Stimulated activated naive B cell treated with anti-CD40 and anti-IgM and Interleukin-4, amounts not matched to agents 10 μg/mL and 1 μg/mL and 100 μg/mL, for 72 hours (primary cell): ENCODE results near the gene ATXN7L3.

ENCODE experiments used
- ATAC-seq, 2 donors: fragments of 150-1000 bp; cut with Tn5 transposase; replicated peaks; 2 replicates each; pipeline ENCODE4 v1.10.0; 2021; ENCODE audit warnings: moderate library complexity in 1 of 2
- DNase-seq: peaks from one replicate; pipeline ENCODE4 v3.0.0; 2021
- H3K27ac Mint-ChIP-seq: one replicate; pipeline ENCODE4 v1.8.0; 2022; ENCODE audit warnings: mild to moderate bottlenecking, mixed read lengths
- H3K27me3 Mint-ChIP-seq, 2 donors: one replicate each; pipeline ENCODE4 v1.8.0; 2022; ENCODE audit warnings: mixed read lengths in 2 of 2
- H3K36me3 Mint-ChIP-seq, 2 donors: one replicate each; pipeline ENCODE4 v1.8.0; 2022; ENCODE audit warnings: mixed read lengths in 2 of 2, mild to moderate bottlenecking in 1 of 2
- H3K4me1 Mint-ChIP-seq, 2 donors: one replicate each; pipeline ENCODE4 v1.8.0; 2022; ENCODE audit warnings: mixed read lengths in 2 of 2, mild to moderate bottlenecking in 1 of 2
- H3K4me3 Mint-ChIP-seq, 2 donors: one replicate each; pipeline ENCODE4 v1.8.0; 2022; ENCODE audit warnings: mild to moderate bottlenecking in 2 of 2, mixed read lengths in 2 of 2, moderate library complexity in 1 of 2
- H3K9me3 Mint-ChIP-seq, 2 donors: one replicate each; pipeline ENCODE4 v1.8.0; 2022; ENCODE audit warnings: mixed read lengths in 2 of 2, mild to moderate bottlenecking in 1 of 2

Gene ATXN7L3

GRCh38 chr17:44221862-44222111 is 22.1 kb upstream of the ATXN7L3 start:
- Mint-ChIP-seq H3K27ac (peak overlapping the region; percentile 95), H3K9me3 (no peaks in the 10 kb centered on the region), H3K4me3 (peak overlapping the region; percentile 88 to 94), H3K27me3 (no peaks in the 10 kb centered on the region), H3K4me1 (peaks cover 16 to 36% of the 10 kb centered on the region in 2 donors), H3K36me3 (peaks cover 7 to 15% of the 10 kb centered on the region in 2 donors)
- DNase-seq (peak; percentile 33), ATAC-seq (no peak)

DNA sequence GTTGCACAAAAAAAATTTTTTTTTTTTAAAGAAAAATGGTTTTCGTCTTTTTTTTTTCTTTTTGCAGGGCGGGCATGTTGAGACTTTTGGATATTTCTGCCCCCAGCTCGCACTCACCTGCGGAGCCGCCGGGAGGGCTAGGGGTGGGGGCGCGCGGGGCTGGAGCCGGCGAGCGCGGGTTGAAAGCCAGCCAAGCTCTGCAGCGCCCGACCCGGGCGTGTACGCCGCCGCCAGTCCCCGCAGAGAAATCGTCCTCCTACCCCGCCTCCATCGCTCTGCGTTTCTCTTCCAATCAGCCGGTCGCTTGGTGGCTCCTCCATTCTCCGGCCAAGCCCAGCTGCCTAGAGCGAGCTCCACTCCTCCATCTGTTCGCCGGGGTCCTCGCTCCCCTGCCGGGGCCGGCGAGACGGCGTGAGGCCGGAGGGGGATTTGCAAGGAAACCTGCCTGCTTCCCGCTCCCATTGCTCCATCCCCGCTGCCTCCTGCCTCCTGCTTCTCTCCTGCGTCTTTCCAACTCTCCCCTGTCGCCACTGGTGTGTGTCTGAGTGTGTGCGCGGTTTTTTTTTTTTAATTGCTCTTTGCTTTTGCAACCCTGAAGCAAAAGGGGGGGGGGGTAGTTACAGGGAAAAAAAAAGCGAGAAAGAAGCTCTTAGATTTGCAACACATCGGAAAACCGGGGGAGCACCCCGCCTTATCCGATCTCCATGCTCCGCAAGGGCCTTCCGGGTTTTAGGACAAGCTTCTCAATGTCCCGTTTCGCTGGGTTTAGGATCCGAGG is 21.6 kb upstream of the ATXN7L3 start:
- peak; percentile 38 to 43 for ATAC-seq
- Mint-ChIP-seq H3K4me3 (peak overlapping the region; percentile 88 to 94), H3K36me3 (peaks cover 10 to 21% of the 10 kb centered on the region in 2 donors)

GRCh38 chr17:44220213-44221083 is 20.8 kb upstream of the ATXN7L3 start:
- peak; percentile 56 for DNase-seq
- Mint-ChIP-seq H3K4me1 (peaks cover 29 to 49% of the 10 kb centered on the region in 2 donors), H3K9me3 (no peaks in the 10 kb centered on the region), H3K27ac (peak overlapping the region; percentile 99), H3K4me3 (peak overlapping the region; percentile 88 to 94), H3K36me3 (peaks cover 16 to 29% of the 10 kb centered on the region in 2 donors), H3K27me3 (no peaks in the 10 kb centered on the region)
- peak; percentile 31 to 41 for ATAC-seq

More for the DNA sequence above, 21.6 kb upstream of the ATXN7L3 start:
- peak; percentile 64 for DNase-seq
- Mint-ChIP-seq H3K27me3 (no peaks in the 10 kb centered on the region), H3K9me3 (no peaks in the 10 kb centered on the region), H3K27ac (peak overlapping the region; percentile 95), H3K4me1 (peaks cover 21 to 41% of the 10 kb centered on the region in 2 donors)

DNA sequence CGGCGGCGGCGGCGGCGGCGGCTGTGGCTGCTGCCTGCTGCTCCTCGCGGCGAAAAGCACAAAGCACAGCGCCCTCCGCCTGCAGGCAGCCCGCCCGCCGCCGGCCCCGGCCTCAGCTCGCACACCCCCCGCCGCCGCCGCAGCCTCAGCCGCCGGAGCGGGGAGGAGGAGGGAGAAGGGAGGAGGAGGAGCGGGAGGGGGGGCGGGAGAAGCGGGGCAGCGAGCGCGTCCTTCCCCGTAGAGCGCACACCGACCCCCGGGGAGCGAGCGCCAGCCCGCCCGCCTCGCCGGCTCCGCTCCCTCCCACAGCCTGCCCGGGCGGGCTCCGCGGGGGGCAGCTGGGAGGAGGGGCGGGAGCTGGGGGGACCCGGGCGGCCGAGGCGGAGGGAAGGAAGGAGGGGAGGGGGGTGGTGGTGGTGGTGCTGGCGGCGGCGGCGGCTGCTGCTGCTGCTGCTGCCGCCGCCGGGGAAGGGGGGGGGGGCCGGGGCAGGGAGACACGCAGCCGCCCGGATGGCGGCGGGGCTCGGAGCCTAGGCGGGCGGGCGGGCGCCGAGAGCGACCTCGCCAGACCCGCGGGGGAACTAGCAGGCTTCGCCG is 20.0 kb upstream of the ATXN7L3 start, which contains the start of gene UBTF:
Gene UBTF (minus strand): TSS at position 60 of the 597 bp plus-strand sequence. CDS start 1,446 bp downstream, outside the sequence.
- Mint-ChIP-seq H3K4me1 (peaks cover 35 to 56% of the 10 kb centered on the region in 2 donors), H3K27ac (peak within 1 kb of the TSS; percentile 99), H3K27me3 (no peaks in the 10 kb centered on the region), H3K4me3 (peak within 1 kb of the TSS; percentile 88 to 94), H3K9me3 (no peaks in the 10 kb centered on the region), H3K36me3 (peaks cover 24 to 36% of the 10 kb centered on the region in 2 donors)
- DNase-seq, result no peak
- peak; percentile 8 to 11 for ATAC-seq

- Mint-ChIP-seq H3K4me3 (peak overlapping the region; percentile 29 to 59), H3K4me1 (peaks cover 41 to 62% of the 10 kb centered on the region in 2 donors), H3K27ac (no peak overlapping the region), H3K36me3 (peaks cover 29 to 42% of the 10 kb centered on the region in 2 donors), H3K27me3 (no peaks in the 10 kb centered on the region), H3K9me3 (no peaks in the 10 kb centered on the region)
- DNase-seq, result peak; percentile 66
- peak; percentile 32 to 49 for ATAC-seq
Measured at GRCh38 chr17:44219108-44219615, 19.5 kb upstream of the ATXN7L3 start.

GRCh38 chr17:44218344-44219107 is 18.8 kb upstream of the ATXN7L3 start:
- Mint-ChIP-seq H3K27ac (peak overlapping the region; percentile 95), H3K9me3 (no peaks in the 10 kb centered on the region), H3K36me3 (peaks cover 35 to 48% of the 10 kb centered on the region in 2 donors), H3K4me3 (peak overlapping the region; percentile 82 to 94), H3K4me1 (peaks cover 47 to 68% of the 10 kb centered on the region in 2 donors), H3K27me3 (no peaks in the 10 kb centered on the region)
- ATAC-seq, result peak; percentile 22 to 37
- peak; percentile 86 for DNase-seq

DNA sequence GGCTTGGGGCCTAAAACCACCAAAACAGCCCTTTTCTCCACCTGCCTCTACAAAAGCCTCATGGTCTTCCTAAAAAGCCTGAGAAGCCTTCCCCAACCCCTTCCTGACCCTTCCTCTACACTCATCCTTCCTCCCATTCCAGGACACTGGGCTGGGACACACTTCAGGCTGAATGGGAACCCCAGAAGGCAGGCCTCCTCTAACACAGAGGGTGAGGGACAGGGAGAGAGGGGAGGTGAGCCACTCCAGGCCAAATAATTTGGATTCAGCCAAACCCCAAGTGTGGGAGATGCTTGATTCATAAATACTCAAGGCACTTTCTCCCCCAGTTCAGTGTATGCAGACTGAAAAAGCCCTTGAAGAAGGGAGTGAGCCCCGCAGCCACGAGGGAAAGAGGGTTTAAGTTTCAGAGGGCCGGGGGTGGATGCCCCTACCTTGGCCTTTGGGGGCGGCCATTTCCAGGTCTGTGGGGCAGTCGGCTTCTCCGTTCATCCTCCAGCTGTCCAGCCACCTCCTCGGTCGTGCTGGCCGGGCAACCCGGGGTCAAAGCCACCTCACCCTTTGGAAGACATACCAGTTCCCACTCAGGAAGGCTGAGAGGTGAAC is 18.2 kb upstream of the ATXN7L3 start:
- Mint-ChIP-seq H3K4me1 (peaks cover 53 to 73% of the 10 kb centered on the region in 2 donors), H3K27me3 (no peaks in the 10 kb centered on the region), H3K36me3 (peaks cover 41 to 55% of the 10 kb centered on the region in 2 donors), H3K27ac (peak overlapping the region; percentile 95), H3K9me3 (no peaks in the 10 kb centered on the region), H3K4me3 (peak overlapping the region; percentile 82 to 94)
- peak; percentile 24 for DNase-seq
- no peak for ATAC-seq

DNA sequence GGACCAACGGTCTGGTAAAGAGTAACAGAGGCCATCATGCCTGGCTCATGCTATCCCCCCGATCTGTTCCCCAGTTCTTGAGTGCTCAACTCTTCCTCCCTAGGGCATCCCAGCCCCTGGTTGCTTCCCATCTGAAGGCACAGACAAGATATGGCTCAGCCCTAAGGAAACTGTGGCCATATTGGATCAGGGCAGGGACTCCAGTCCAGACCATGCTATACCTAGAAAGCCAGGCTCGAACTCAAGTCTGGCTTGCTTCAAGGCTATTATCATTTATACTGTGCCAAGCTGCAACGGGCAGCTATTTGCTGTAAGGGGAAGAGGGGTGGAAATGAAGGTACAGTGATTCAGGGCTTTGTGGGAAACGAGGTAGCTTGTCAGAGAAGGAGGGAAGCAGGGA is 17.0 kb upstream of the ATXN7L3 start:
- Mint-ChIP-seq H3K27ac (peak overlapping the region; percentile 95), H3K36me3 (peaks cover 49 to 63% of the 10 kb centered on the region in 2 donors), H3K4me3 (peak overlapping the region; percentile 82 to 94), H3K4me1 (peaks cover 50 to 71% of the 10 kb centered on the region in 2 donors), H3K27me3 (no peaks in the 10 kb centered on the region), H3K9me3 (no peaks in the 10 kb centered on the region)
- DNase-seq (no peak), ATAC-seq (no peak)

DNA sequence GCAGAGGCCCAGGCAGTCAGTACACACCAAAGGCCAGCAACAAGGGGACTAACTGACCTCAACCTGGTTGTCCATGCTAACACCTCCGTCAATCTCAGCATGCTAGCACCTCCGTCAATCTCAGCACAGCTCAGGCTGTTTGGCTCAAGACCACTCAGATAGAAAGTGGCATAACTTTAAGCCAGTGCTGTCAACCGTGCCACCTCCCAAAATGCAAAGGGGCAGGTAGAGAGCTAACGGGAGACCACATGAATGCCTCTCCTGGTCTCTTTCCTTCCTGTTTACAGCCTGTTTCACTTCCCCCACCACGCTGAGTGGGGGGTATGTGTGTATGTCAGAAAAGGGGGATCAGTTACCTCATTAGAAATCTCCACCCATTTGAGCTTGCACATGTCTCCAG is 16.5 kb upstream of the ATXN7L3 start:
- Mint-ChIP-seq H3K36me3 (peaks cover 53 to 68% of the 10 kb centered on the region in 2 donors), H3K4me3 (peak overlapping the region; percentile 82 to 94), H3K27me3 (no peaks in the 10 kb centered on the region), H3K9me3 (no peaks in the 10 kb centered on the region), H3K4me1 (peaks cover 53 to 71% of the 10 kb centered on the region in 2 donors), H3K27ac (peak overlapping the region; percentile 95)
- DNase-seq (peak; percentile 71), ATAC-seq (peak; percentile 53 to 59)

DNA sequence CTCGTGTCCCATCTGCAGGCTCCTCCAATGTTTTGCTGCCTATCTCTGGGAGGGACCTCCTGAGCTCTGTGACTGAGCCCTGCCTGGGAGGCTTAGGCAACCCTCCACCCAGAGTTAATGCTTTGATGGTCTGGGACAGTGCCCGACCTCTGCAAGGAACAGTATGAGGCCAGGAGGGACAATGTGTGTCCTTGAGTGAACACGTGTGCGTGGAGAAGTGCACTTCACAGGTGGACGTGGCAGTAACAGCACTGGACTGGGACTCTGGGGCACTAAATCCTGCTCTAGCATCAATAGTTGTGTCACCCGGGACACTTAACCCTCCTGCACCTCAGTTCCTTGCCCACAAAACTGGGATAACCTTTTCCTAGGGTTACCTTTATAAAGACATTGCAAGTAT is 15.2 kb upstream of the ATXN7L3 start:
- H3K4me3 Mint-ChIP-seq, result no peak overlapping the region
- H3K4me1 Mint-ChIP-seq, result peaks cover 59 to 74% of the 10 kb centered on the region in 2 donors
- H3K9me3 Mint-ChIP-seq, result no peaks in the 10 kb centered on the region
- H3K27ac Mint-ChIP-seq, result peak overlapping the region; percentile 85
- no peaks in the 10 kb centered on the region for H3K27me3 Mint-ChIP-seq
- DNase-seq, result no peak
- ATAC-seq, result no peak
- H3K36me3 Mint-ChIP-seq, result peaks cover 55 to 71% of the 10 kb centered on the region in 2 donors

GRCh38 chr17:44214230-44214494 is 14.5 kb upstream of the ATXN7L3 start:
- peaks cover 60 to 78% of the 10 kb centered on the region in 2 donors for H3K36me3 Mint-ChIP-seq
- peak overlapping the region; percentile 86 for H3K27ac Mint-ChIP-seq
- DNase-seq, result no peak
- no peaks in the 10 kb centered on the region for H3K9me3 Mint-ChIP-seq
- H3K4me3 Mint-ChIP-seq, result peak overlapping the region in 1 of 2 donors; percentile 14
- peaks cover 62 to 82% of the 10 kb centered on the region in 2 donors for H3K4me1 Mint-ChIP-seq
- no peaks in the 10 kb centered on the region for H3K27me3 Mint-ChIP-seq
- no peak for ATAC-seq

- no peaks in the 10 kb centered on the region for H3K27me3 Mint-ChIP-seq
- no peak for DNase-seq
- peak overlapping the region; percentile 86 for H3K27ac Mint-ChIP-seq
- peak overlapping the region in 1 of 2 donors; percentile 14 for H3K4me3 Mint-ChIP-seq
- ATAC-seq, result no peak
- peaks cover 62 to 84% of the 10 kb centered on the region in 2 donors for H3K4me1 Mint-ChIP-seq
- H3K36me3 Mint-ChIP-seq, result peaks cover 63 to 81% of the 10 kb centered on the region in 2 donors
- H3K9me3 Mint-ChIP-seq, result no peaks in the 10 kb centered on the region
Measured at GRCh38 chr17:44213403-44214229, 13.9 kb upstream of the ATXN7L3 start.
